Large intestine (tissue), 3 donors: ENCODE data around the gene CACNB2. TPM values are rescaled to one million over a fixed set of nuclear protein-coding genes. Genes with fewer than 3 reads are reported as not detected.
"Not testable (repeated sequence)": the region's sequence is repeated elsewhere in the genome, so short reads cannot be mapped to it uniquely, and the experiment has no call there.

Experiments
- DNase-seq, 2 donors: peaks; one replicate each; pipeline versions ENCODE4 v3.0.0 to v3.0.0-alpha.2; 2013
- H3K27ac ChIP-seq: one replicate; pipeline ENCODE4 v1.5.1; 2013; ENCODE audit warnings: low read length
- H3K27me3 ChIP-seq: 2 replicates; pipeline ENCODE4 v1.6.1; 2013; ENCODE audit warnings: low read length; ENCODE audit not compliant: control insufficient read depth, insufficient read depth
- H3K36me3 ChIP-seq: 2 replicates; pipeline ENCODE4 v1.6.1; 2013; ENCODE audit warnings: low read length; ENCODE audit not compliant: control insufficient read depth, insufficient read depth
- H3K4me1 ChIP-seq: one replicate; pipeline ENCODE4 v1.6.1; 2013; ENCODE audit warnings: low read length; ENCODE audit not compliant: control insufficient read depth, insufficient read depth
- H3K4me3 ChIP-seq: one replicate; pipeline ENCODE4 v1.5.1; 2013; ENCODE audit warnings: low read length
- H3K9me3 ChIP-seq: one replicate; pipeline ENCODE4 v1.6.1; 2013; ENCODE audit warnings: mild to moderate bottlenecking, low read depth, low read length, moderate library complexity; ENCODE audit not compliant: control insufficient read depth
- WGBS: methylation state at CpG from one replicate; pipeline ENCODE4 v1.1.5; 2013; ENCODE audit warnings: low lambda C conversion rate; ENCODE audit not compliant: insufficient coverage; 5-methylcytosine and 5-hydroxymethylcytosine counted together
- polyA plus RNA-seq: library from polyadenylated mRNA; unstranded; fragments of 120-200 nt; gene quantifications from one replicate; pipeline ENCODE4 v1.2.1, GENCODE V29; 2013

CACNB2 gene
- polyA plus RNA-seq, 1 donor = 8.2 TPM

DNA sequence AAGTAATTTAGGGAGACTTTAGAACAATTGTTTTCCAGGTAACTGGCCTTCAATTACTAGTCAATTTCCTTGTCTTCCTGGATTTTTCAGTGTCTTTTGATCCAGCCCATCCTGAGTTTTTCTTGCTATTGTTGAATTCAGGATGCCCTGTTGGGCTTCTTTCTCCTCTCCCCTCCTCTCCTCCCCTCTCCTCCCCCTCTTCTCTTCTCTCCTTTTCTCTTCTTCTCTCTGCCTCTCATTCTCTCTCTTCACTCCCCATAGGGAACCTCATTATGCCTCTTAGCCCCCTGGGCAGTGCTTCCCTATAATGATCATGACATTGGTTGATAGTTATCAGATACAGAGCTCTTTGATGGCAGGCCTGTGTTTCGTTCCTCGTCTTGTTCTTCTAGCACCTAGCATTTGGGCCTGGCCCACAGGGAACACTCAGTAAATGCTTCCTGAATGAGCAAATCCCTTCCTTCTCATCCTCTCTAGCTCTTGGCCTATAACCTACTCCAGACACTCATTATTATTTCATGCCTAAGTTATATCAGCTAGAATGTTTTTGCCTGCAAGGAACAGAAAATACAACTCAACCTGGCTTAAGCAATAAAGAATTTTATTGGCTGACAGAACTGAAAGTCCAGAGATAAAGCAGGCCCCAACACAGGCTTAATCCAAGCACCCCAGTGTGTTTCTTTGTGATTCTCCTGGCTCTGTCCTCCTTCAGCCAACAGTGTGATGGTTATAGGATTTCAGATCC, 56.8 kb downstream of the CACNB2 start:
- no CpG with 5 or more reads among the region's 2 CpGs for WGBS
- Histone ChIP-seq H3K36me3 (peaks cover 3% of the 10 kb centered on the region), H3K9me3 (peaks cover 2% of the 10 kb centered on the region), H3K27ac (no peak overlapping the region), H3K4me3 (no peak overlapping the region), H3K4me1 (no peaks in the 10 kb centered on the region), H3K27me3 (no peaks in the 10 kb centered on the region)
- DNase-seq = peak in 1 of 2 donors; percentile 31

DNA sequence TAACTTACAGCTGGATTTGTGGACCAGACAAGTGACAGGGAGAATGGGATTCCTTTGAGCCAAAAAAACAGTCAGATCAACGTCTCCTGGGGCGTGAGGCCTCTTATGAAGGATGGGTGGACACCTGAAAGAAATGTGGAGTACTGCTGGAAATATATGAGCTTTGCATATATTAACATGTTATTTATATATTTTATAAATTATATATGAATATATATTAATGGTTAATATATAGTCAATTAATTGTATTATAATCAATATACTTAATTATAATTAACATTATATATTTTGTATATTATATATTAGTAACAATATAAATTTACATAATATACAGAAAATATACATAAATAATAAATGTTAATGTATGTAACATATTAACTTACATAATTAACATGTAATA, 57.5 kb downstream of the CACNB2 start:
- H3K36me3 ChIP-seq = no peaks in the 10 kb centered on the region
- DNase-seq = no peak
- H3K4me3 ChIP-seq = no peak overlapping the region
- H3K9me3 ChIP-seq = peaks cover 2% of the 10 kb centered on the region
- no peaks in the 10 kb centered on the region for H3K4me1 ChIP-seq
- H3K27me3 ChIP-seq = no peaks in the 10 kb centered on the region
- H3K27ac ChIP-seq = no peak overlapping the region
- 80% methylated on average over 1 of the region's 2 CpGs for WGBS

DNA sequence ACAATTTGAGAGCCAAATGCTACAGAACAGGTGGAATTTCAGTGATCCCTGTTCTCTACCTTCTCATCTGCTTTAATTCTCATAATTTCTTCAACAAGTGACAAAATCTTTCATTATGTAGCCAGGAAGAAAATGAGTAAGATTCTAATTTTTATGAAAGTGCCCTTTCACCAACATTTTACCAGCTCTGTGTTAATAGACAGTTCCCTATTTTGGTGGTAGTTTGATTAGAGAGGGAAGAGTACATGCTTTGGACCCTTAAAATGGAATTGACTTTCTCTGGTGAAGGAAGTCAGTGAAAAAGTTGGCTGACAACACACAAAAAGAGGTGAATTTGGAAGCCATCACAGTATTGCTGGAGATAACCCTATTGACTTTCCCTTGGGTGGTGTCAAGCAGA, 61.7 kb downstream of the CACNB2 start:
- H3K36me3 ChIP-seq = no peaks in the 10 kb centered on the region
- no peaks in the 10 kb centered on the region for H3K27me3 ChIP-seq
- no peak for DNase-seq
- H3K4me3 ChIP-seq = no peak overlapping the region
- H3K4me1 ChIP-seq = no peaks in the 10 kb centered on the region
- H3K27ac ChIP-seq = no peak overlapping the region
- H3K9me3 ChIP-seq = no peaks in the 10 kb centered on the region

- Histone ChIP-seq H3K4me3 (no peak overlapping the region), H3K4me1 (no peaks in the 10 kb centered on the region), H3K27ac (peak overlapping the region; percentile 38), H3K36me3 (no peaks in the 10 kb centered on the region), H3K9me3 (no peaks in the 10 kb centered on the region), H3K27me3 (no peaks in the 10 kb centered on the region)
- no peak for DNase-seq
- 58% methylated on average over 2 of the region's 6 CpGs for WGBS
Observed at GRCh38 chr10:18202680-18203460, 62.6 kb downstream of the CACNB2 start.

- no peak for DNase-seq
- peak overlapping the region; percentile 38 for H3K27ac ChIP-seq
- H3K9me3 ChIP-seq = no peaks in the 10 kb centered on the region
- H3K27me3 ChIP-seq = no peaks in the 10 kb centered on the region
- no CpG with 5 or more reads among the region's 6 CpGs for WGBS
- no peak overlapping the region for H3K4me3 ChIP-seq
- H3K36me3 ChIP-seq = no peaks in the 10 kb centered on the region
- no peaks in the 10 kb centered on the region for H3K4me1 ChIP-seq
Observed at GRCh38 chr10:18203471-18203870, 63.2 kb downstream of the CACNB2 start.

- H3K27me3 ChIP-seq = no peaks in the 10 kb centered on the region
- no peak overlapping the region for H3K4me3 ChIP-seq
- H3K4me1 ChIP-seq = no peaks in the 10 kb centered on the region
- peak overlapping the region; percentile 38 for H3K27ac ChIP-seq
- H3K9me3 ChIP-seq = no peaks in the 10 kb centered on the region
- WGBS = 28% methylated on average over 3 of the region's 6 CpGs
- H3K36me3 ChIP-seq = no peaks in the 10 kb centered on the region
- peak in 1 of 2 donors; percentile 56 for DNase-seq
Observed at GRCh38 chr10:18204039-18204835, 64.0 kb downstream of the CACNB2 start.

DNA sequence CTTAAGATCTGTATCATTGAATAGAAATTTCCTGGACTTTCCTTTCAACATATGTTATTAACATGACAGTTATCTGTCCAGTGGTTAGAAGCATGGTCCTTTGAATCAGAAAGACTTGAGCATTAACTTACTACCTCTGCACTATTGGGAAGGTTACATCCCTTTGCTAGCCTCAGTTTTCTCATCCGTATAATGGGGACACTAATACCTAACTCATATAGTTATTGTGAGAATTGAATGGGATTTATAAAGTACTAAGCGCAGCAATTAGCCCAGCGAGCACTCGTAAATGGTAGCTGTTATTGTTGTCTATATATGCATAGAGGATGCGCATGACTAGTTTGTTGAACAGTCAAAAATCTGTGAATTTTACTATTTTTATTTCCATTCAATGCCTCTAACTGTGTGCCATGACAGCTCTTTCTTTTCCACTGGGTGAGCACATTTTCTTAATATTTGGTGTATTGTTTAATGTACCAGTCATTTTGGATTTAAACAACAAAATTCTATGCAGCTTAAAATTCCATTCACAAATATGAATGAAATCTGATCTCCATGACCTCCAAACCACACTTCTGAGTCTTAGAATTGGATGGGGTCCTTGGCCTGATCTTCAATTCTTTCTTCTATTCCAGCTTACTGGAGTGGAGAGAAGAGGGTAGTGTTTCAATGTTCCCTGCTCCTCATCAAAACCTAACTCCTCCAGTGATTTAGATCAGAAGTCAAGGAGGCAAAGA, 65.0 kb downstream of the CACNB2 start:
- Histone ChIP-seq H3K36me3 (no peaks in the 10 kb centered on the region), H3K27me3 (no peaks in the 10 kb centered on the region), H3K27ac (no peak overlapping the region), H3K9me3 (no peaks in the 10 kb centered on the region), H3K4me1 (no peaks in the 10 kb centered on the region), H3K4me3 (no peak overlapping the region)
- 92% methylated on average over 2 of the region's 5 CpGs for WGBS
- no peak for DNase-seq

- H3K4me1 ChIP-seq, H3K36me3 ChIP-seq, H3K9me3 ChIP-seq, DNase-seq, H3K4me3 ChIP-seq, H3K27ac ChIP-seq, H3K27me3 ChIP-seq: not testable (repeated sequence)
- 100% methylated on average over 3 of the region's 3 CpGs for WGBS
Observed at GRCh38 chr10:18208186-18208585, 68.0 kb downstream of the CACNB2 start.

GRCh38 chr10:18209241-18209640, 69.0 kb downstream of the CACNB2 start:
- DNase-seq = no peak

DNA sequence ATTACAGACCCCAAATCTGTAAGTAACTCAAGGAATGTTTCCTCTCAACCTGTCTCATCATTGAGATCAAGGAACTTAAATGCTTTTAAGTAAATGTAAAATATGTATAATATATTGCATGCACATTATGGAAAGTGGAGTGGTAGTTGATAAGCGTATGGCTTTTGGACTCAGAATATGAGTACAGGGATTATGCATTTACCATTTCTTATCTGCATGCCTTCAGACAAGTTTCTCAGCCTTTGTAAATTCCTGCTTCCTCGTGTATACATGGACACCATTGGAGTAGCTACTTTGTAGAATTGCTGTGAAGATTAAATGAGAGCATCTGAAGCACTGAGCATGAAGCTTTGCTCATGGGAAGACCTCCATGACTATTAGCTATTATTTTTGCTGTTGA, 70.5 kb downstream of the CACNB2 start:
- Histone ChIP-seq H3K9me3 (no peaks in the 10 kb centered on the region), H3K36me3 (no peaks in the 10 kb centered on the region), H3K4me3 (no peak overlapping the region), H3K4me1 (peaks cover 3% of the 10 kb centered on the region), H3K27me3 (no peaks in the 10 kb centered on the region), H3K27ac (no peak overlapping the region)
- DNase-seq = peak; percentile 30 to 69
- 38% methylated on average over 1 of the region's 2 CpGs for WGBS

More at GRCh38 chr10:18209241-18209640, 69.0 kb downstream of the CACNB2 start:
- Histone ChIP-seq H3K9me3 (no peaks in the 10 kb centered on the region), H3K27ac (no peak overlapping the region), H3K4me3 (no peak overlapping the region), H3K36me3 (no peaks in the 10 kb centered on the region), H3K4me1 (peaks cover 3% of the 10 kb centered on the region), H3K27me3 (no peaks in the 10 kb centered on the region)
- WGBS = no CpG with 5 or more reads among the region's 2 CpGs
